IPS-NIHi7 (cell line): ENCODE data around the gene TUBB8B.
"Not testable (repeated sequence)": the region's sequence is repeated elsewhere in the genome, so short reads cannot be mapped to it uniquely, and the experiment has no call there.

ENCODE experiments used
- DNase-seq: peaks from one replicate; pipeline ENCODE4 v3.0.0; 2012; ENCODE audit warnings: mixed read lengths; ENCODE audit errors: extremely low spot score

The TUBB8B gene

DNA sequence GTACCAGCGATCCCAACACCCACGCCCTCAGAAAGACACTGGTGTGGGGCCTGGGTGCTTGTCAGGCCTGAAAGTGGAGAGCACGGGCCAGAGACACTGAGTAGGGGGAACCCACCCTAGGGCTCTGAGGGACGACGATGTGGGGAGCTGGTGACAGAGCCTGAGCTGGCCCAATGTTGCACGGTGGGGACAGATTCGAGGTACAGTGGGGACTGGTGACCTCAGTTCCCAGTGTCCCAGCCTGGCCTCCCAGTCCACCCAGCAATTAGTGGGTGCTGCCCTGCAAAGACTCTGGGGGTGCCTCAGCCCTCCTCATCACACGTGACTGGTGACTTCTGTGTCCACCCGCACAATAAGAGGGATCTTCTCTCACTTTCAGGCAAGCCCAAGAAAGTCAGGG, 36.6 kb downstream of the TUBB8B start:
- not testable (repeated sequence) for DNase-seq

DNA sequence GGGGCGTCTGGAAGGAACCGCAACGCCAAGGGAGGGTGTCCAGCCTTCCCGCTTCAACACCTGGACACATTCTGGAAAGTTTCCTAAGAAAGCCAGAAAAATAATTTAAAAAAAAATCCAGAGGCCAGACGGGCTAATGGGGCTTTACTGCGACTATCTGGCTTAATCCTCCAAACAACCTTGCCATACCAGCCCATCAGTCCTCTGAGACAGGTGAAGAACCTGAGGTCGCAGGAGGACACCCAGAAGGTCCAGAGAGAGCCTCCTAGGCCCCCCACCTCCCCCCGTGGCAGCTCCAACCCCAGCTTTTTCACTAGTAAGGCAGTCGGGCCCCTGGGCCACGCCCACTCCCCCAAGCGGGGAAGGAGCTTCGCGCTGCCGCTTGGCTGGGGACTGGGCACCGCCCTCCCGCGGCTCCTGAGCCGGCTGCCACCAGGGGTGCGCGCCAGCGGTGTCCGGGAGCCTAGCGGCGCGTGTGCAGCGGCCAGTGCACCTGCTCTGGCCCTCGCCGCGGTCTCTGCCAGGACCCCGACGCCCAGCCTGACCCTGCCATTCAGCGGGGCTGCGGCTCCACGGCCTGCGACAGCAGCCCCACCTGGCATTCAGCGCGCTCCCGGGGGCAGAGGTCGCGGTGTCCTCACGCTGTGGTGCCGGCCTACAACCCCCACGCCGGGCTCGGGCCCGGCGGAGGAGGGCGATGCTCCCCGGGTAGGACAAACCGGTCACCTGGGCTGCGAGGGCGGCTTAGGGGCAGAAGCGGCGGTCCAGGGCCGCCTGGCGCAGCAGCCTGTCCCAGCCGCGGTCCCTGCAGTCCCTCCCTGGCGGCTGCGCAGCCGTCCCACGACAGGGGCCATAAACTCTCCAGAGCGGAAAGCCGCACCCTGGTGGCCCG, 37.8 kb downstream of the TUBB8B start:
- DNase-seq, result not testable (repeated sequence)

DNA sequence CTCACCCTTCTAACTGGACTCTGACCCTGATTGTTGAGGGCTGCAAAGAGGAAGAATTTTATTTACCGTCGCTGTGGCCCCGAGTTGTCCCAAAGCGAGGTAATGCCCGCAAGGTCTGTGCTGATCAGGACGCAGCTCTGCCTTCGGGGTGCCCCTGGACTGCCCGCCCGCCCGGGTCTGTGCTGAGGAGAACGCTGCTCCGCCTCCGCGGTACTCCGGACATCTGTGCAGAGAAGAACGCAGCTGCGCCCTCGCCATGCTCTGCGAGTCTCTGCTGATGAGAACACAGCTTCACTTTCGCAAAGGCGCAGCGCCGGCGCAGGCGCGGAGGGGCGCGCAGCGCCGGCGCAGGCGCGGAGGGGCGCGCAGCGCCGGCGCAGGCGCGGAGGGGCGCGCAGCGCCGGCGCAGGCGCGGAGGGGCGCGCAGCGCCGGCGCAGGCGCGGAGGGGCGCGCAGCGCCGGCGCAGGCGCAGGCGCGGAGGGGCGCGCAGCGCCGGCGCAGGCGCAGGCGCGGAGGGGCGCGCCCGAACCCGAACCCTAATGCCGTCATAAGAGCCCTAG, 38.7 kb downstream of the TUBB8B start:
- DNase-seq, result not testable (repeated sequence)

DNA sequence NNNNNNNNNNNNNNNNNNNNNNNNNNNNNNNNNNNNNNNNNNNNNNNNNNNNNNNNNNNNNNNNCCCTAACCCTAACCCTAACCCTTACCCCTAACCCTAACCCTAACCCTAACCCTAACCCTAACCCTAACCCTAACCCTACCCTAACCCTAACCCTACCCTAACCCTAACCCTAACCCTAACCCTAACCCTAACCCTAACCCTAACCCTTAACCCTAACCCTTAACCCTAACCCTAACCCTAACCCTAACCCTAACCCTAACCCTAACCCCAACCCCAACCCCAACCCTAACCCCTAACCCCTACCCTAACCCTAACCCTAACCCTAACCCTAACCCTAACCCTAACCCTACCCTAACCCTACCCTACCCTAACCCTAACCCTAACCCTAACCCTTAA, 39.5 kb downstream of the TUBB8B start:
- not testable (repeated sequence) for DNase-seq
